ENCODE measurements around the gene CFAP43. TPM values are rescaled to one million over a fixed set of nuclear protein-coding genes. Genes with fewer than 3 reads are reported as not detected.

CFAP43 gene
- total and polyA plus RNA-seq, 9 of the 15 experiments (the other 6 are each of a cell fraction or from before 2014, with no cell fraction given): 0.07 to 0.86 (median 0.11) TPM; not detected in 1

GRCh38 chr10:104089621-104090020 lies 142.5 kb downstream of the CFAP43 start:
- in situ Hi-C loops (cut with MboI) (no loop called here), intact Hi-C loops (cut with micrococcal nuclease) (no loop called here)
- CTCF ChIA-PET (ENCODE audit: low intra/inter-chr PET ratio): no interaction called here
- H3K79me2 ChIP-seq (ENCODE audit: control insufficient read depth, insufficient read depth, low read length): no peaks in the 10 kb centered on the region
- H3K9ac ChIP-seq (ENCODE audit: insufficient read depth in 1 of 2, low read depth in 2 of 2, low read length in 2 of 2): no peak overlapping the region
- peaks cover 3 to 12% of the 10 kb centered on the region in 2 experiments; a peak in 4 of 5 replicates for H3K27me3 ChIP-seq (ENCODE audit: control insufficient read depth in 2 of 2, insufficient read depth in 2 of 2, low read length in 2 of 2)
- H4K20me1 ChIP-seq (replicated peaks; ENCODE audit: control insufficient read depth, insufficient read depth, low read length): no peaks in the 10 kb centered on the region
- ATAC-seq: no peak
- no peak overlapping the region for H3K27ac ChIP-seq (ENCODE audit: extremely low read depth, low read depth, low read length)
- H3K36me3 ChIP-seq (ENCODE audit: control insufficient read depth, insufficient read depth, low read length): no peaks in the 10 kb centered on the region
- no peak overlapping the region for H3K4me2 ChIP-seq (ENCODE audit: insufficient read depth, low read length)
- H2AFZ ChIP-seq (ENCODE audit: low read depth, low read length): no peak overlapping the region
- BruUV-seq (replicated peaks): no TSS peak
- 5% methylated on average over 3 of the region's 3 CpGs for WGBS (ENCODE audit: insufficient coverage, low coverage, missing lambda C conversion rate)
- no peak overlapping the region for H3K4me3 ChIP-seq
- FAIRE-seq: no peak
- TF ChIP-seq MEF2D (tag; conservative IDR thresholded peaks at IDR 0.05; ENCODE audit: low read depth) (no peak), ZNF239 (CRISPR knock-in tag; IDR thresholded peaks at IDR 0.05) (no peak), BRCA1 (IDR thresholded peaks at IDR 0.05) (no peak), BRCA1 (CRISPR knock-in tag; IDR thresholded peaks at IDR 0.05) (no peak), L3MBTL2 (IDR thresholded peaks at IDR 0.05) (no peak), ZFX (CRISPR knock-in tag; IDR thresholded peaks at IDR 0.05) (no peak), ZNF354B (CRISPR knock-in tag; IDR thresholded peaks at IDR 0.05) (no peak), BDP1 (IDR thresholded peaks at IDR 0.05; ENCODE audit: insufficient read depth, insufficient read length) (no peak), TGIF2 (CRISPR knock-in tag; IDR thresholded peaks at IDR 0.05) (no peak)
- no peak for DNase-seq (ENCODE audit: extremely low read depth in 1 of 4, low spot score in 3 of 4)
- POLR2A ChIA-PET: interaction anchor here (1.6 kb wide), 1 partner anchor 10 kb away, joined by 3 read pairs; no protein-coding TSS in a partner anchor
- H3K9me1 ChIP-seq (ENCODE audit: control insufficient read depth, insufficient read depth, low read length): no peaks in the 10 kb centered on the region
- no peaks in the 10 kb centered on the region for H3K9me3 ChIP-seq (replicated peaks; ENCODE audit: control insufficient read depth, insufficient read depth, low read depth, low read length)
- no peaks in the 10 kb centered on the region for H3K4me1 ChIP-seq (replicated peaks in 1 of 2; ENCODE audit: control insufficient read depth in 2 of 2, insufficient read depth in 2 of 2, low read length in 2 of 2)

- H3K9me3 ChIP-seq (replicated peaks; ENCODE audit: control insufficient read depth, insufficient read depth, low read depth, low read length): no peaks in the 10 kb centered on the region
- H4K20me1 ChIP-seq (replicated peaks; ENCODE audit: control insufficient read depth, insufficient read depth, low read length): no peaks in the 10 kb centered on the region
- DNase-seq (ENCODE audit: extremely low read depth in 1 of 4, low spot score in 3 of 4) (no peak), FAIRE-seq (no peak), ATAC-seq (no peak)
- no peaks in the 10 kb centered on the region for H3K79me2 ChIP-seq (ENCODE audit: control insufficient read depth, insufficient read depth, low read length)
- no peak overlapping the region for H3K9ac ChIP-seq (ENCODE audit: insufficient read depth in 1 of 2, low read depth in 2 of 2, low read length in 2 of 2)
- intact Hi-C loops (cut with micrococcal nuclease) (no loop called here), in situ Hi-C loops (cut with MboI) (no loop called here)
- H2AFZ ChIP-seq (ENCODE audit: low read depth, low read length): no peak overlapping the region
- CTCF ChIA-PET (ENCODE audit: low intra/inter-chr PET ratio): no interaction called here
- H3K4me3 ChIP-seq: no peak overlapping the region
- H3K27ac ChIP-seq (ENCODE audit: extremely low read depth, low read depth, low read length): no peak overlapping the region
- POLR2A ChIA-PET: no interaction called here
- no peaks in the 10 kb centered on the region for H3K4me1 ChIP-seq (replicated peaks in 1 of 2; ENCODE audit: control insufficient read depth in 2 of 2, insufficient read depth in 2 of 2, low read length in 2 of 2)
- no TSS peak for BruUV-seq (replicated peaks)
- WGBS (ENCODE audit: insufficient coverage, low coverage, missing lambda C conversion rate): 0% methylated on average over 5 of the region's 5 CpGs
- H3K9me1 ChIP-seq (ENCODE audit: control insufficient read depth, insufficient read depth, low read length): no peaks in the 10 kb centered on the region
- peaks cover 3 to 12% of the 10 kb centered on the region in 2 experiments; a peak in 4 of 5 replicates for H3K27me3 ChIP-seq (ENCODE audit: control insufficient read depth in 2 of 2, insufficient read depth in 2 of 2, low read length in 2 of 2)
- no peaks in the 10 kb centered on the region for H3K36me3 ChIP-seq (ENCODE audit: control insufficient read depth, insufficient read depth, low read length)
- H3K4me2 ChIP-seq (ENCODE audit: insufficient read depth, low read length): no peak overlapping the region
- TF ChIP-seq NUFIP1 (IDR thresholded peaks at IDR 0.05; ENCODE audit: partially characterized antibody) (no peak), ZBED1 (IDR thresholded peaks at IDR 0.05) (no peak), MECOM (CRISPR knock-in tag; IDR thresholded peaks at IDR 0.05) (no peak), STAT5B (CRISPR knock-in tag; IDR thresholded peaks at IDR 0.05) (no peak), MEF2A (IDR thresholded peaks at IDR 0.05; ENCODE audit: control insufficient read depth, low read depth, low read length) (no peak), PHF20 (IDR thresholded peaks at IDR 0.05; ENCODE audit: partially characterized antibody) (no peak), ZNF778 (CRISPR knock-in tag; IDR thresholded peaks at IDR 0.05) (no peak), ZNF212 (CRISPR knock-in tag; IDR thresholded peaks at IDR 0.05) (no peak), ARID3A (IDR thresholded peaks at IDR 0.05; ENCODE audit: borderline replicate concordance, low read depth, low read length) (no peak)
These were observed 143.9 kb downstream of the CFAP43 start for GRCh38 chr10:104088239-104088638.
